A549 (cell line): Measurements from ENCODE around the gene CMTM5. TPM values are rescaled to one million over a fixed set of nuclear protein-coding genes. Genes with fewer than 3 reads are reported as not detected.
A peak's percentile ranks its signal among the peaks of the same experiment; 100 is the strongest.

ENCODE experiments used
- ATAC-seq, 2 experiments: fragments of 200-7000 bp in 1 of 2; fragments of >200 bp in 1 of 2; cut with Nextera tagmentation in 1 of 2; cut with Tn5 transposase in 1 of 2; 3 replicates each; pipeline versions ENCODE4 v1.8.0 to v1.9.1; 2018 to 2020; ENCODE audit warnings: mild to moderate bottlenecking in 1 of 2, moderate library complexity in 1 of 2
- CTCF ChIA-PET: fragments of 300-600 bp; sonication (Branson Sonifier 250); formaldehyde crosslinking; extraction: SDS; loops from one replicate; lab custom pipeline; 2021; ENCODE audit warnings: antibody characterized with exemption, inconsistent platforms; lab: Yijun Ruan, JAX
- POLR2A ChIA-PET: fragments of 350-600 bp; formaldehyde crosslinking; extraction: SDS; loops from one replicate; lab custom pipeline; 2021; ENCODE audit warnings: antibody characterized with exemption, inconsistent platforms; lab: Yijun Ruan, JAX
- DNase-seq, 2 experiments: peaks; one replicate each; pipeline versions ENCODE4 v3.0.0 to v3.0.0-alpha.2; 2011 to 2016; ENCODE audit warnings: low read depth in 1 of 2, low spot score in 1 of 2
- FAIRE-seq: peaks from 2 replicates; lab custom pipeline; 2011; peaks lifted over from hg19 to GRCh38; lab: Jason Lieb, UNC
- H3K27ac ChIP-seq, 2 experiments: fragments of >200 bp; sonication (Bioruptor Twin); formaldehyde crosslinking; 3 replicates each; pipeline ENCODE4 v1.5.1; 2016 to 2017
- H3K4me1 ChIP-seq: fragments of >200 bp; sonication (Bioruptor Twin); formaldehyde crosslinking; 3 replicates; pipeline ENCODE4 v1.6.1; 2016
- H3K4me2 ChIP-seq: fragments of >200 bp; sonication (Bioruptor Twin); formaldehyde crosslinking; 3 replicates; pipeline ENCODE4 v1.6.1; 2016
- H3K4me3 ChIP-seq: fragments of >200 bp; sonication (Bioruptor Twin); formaldehyde crosslinking; 3 replicates; pipeline ENCODE4 v1.5.1; 2016
- H3K9me3 ChIP-seq: fragments of >200 bp; sonication (Bioruptor Twin); formaldehyde crosslinking; 3 replicates; pipeline ENCODE4 v1.6.1; 2016
- BCL3 ChIP-seq: fragments of >200 bp; sonication (Bioruptor Twin); formaldehyde crosslinking; IDR thresholded peaks from 3 replicates; pipeline ENCODE4 v1.6.1; 2016
- CHD2 ChIP-seq: fragments of 150-350 bp; IDR thresholded peaks from 2 replicates; pipeline ENCODE4 v1.6.1; 2014; ENCODE audit warnings: low read length; ENCODE audit not compliant: partially characterized antibody
- CTCF ChIP-seq: fragments of >200 bp; sonication (Bioruptor Twin); formaldehyde crosslinking; IDR thresholded peaks from 3 replicates; pipeline ENCODE4 v1.5.1; 2016
- E2F6 ChIP-seq: IDR thresholded peaks from 2 replicates; pipeline ENCODE4 v1.6.1; 2012; ENCODE audit warnings: low read depth, borderline replicate concordance
- EHF ChIP-seq: fragments of 250-450 bp; sonication (Bioruptor Pico); IDR thresholded peaks from 2 replicates; pipeline ENCODE4 v1.5.0; 2020; ENCODE audit warnings: mild to moderate bottlenecking
- EHMT2 ChIP-seq: fragments of 200-600 bp; sonication (generic); IDR thresholded peaks from 2 replicates; pipeline ENCODE4 v1.6.1; 2016; ENCODE audit warnings: antibody characterized with exemption, low read depth, mild to moderate bottlenecking, moderate library complexity
- ELK1 ChIP-seq: fragments of 150-350 bp; IDR thresholded peaks from 2 replicates; pipeline ENCODE4 v1.6.1; 2014; ENCODE audit warnings: low read depth, mild to moderate bottlenecking, low read length
- EP300 ChIP-seq, 2 experiments: fragments of >200 bp; sonication (Bioruptor Twin); formaldehyde crosslinking; IDR thresholded peaks; 2 replicates in 1 of 2; 3 replicates in 1 of 2; pipeline ENCODE4 v1.6.1; 2016 to 2017
- FOSB ChIP-seq: fragments of 250-450 bp; sonication (Bioruptor Pico); IDR thresholded peaks from 2 replicates; pipeline ENCODE4 v1.5.0; 2020; ENCODE audit warnings: mild to moderate bottlenecking, moderate library complexity
- FOSL2 ChIP-seq, 2 experiments: fragments of 450-650 bp in 1 of 2; fragments of >200 bp in 1 of 2; sonication (Bioruptor Twin) in 1 of 2; formaldehyde crosslinking; IDR thresholded peaks; 2 replicates each; pipeline versions ENCODE4 v1.5.0 to v1.6.1; 2016 to 2020; ENCODE audit warnings: mild to moderate bottlenecking in 1 of 2, moderate library complexity in 1 of 2
- GATA3 ChIP-seq: IDR thresholded peaks from 2 replicates; pipeline ENCODE4 v1.6.1; 2012; ENCODE audit warnings: borderline replicate concordance
- HES2 ChIP-seq: fragments of >200 bp; sonication (Bioruptor Twin); formaldehyde crosslinking; IDR thresholded peaks from 2 replicates; pipeline ENCODE4 v1.6.1; 2016
- HEYL ChIP-seq: fragments of 250-450 bp; sonication (Bioruptor Pico); IDR thresholded peaks from 2 replicates; pipeline ENCODE4 v1.8.0; 2021; ENCODE audit warnings: mild to moderate bottlenecking, moderate library complexity
- HOXA7 ChIP-seq: fragments of 250-450 bp; sonication (Bioruptor Pico); IDR thresholded peaks from 2 replicates; pipeline ENCODE4 v1.5.0; 2020; ENCODE audit warnings: mild to moderate bottlenecking, moderate library complexity
- JUN ChIP-seq, 2 experiments: fragments of >200 bp; sonication (Bioruptor Twin); formaldehyde crosslinking; IDR thresholded peaks; 2 replicates in 1 of 2; 3 replicates in 1 of 2; pipeline ENCODE4 v1.6.1; 2016 to 2017
- MYC ChIP-seq: IDR thresholded peaks from 2 replicates; pipeline ENCODE4 v1.6.1; 2012; ENCODE audit warnings: mild to moderate bottlenecking, inconsistent platforms, low read length, improper control_type of control experiment, borderline replicate concordance
- NR3C1 ChIP-seq: fragments of >200 bp; sonication (Bioruptor Twin); formaldehyde crosslinking; IDR thresholded peaks from 3 replicates; pipeline ENCODE4 v1.6.1; 2017
- POLR2A ChIP-seq: IDR thresholded peaks from 2 replicates; pipeline ENCODE4 v1.6.1; 2012; ENCODE audit warnings: mild to moderate bottlenecking, low read length
- POLR2AphosphoS2 ChIP-seq: conservative IDR thresholded peaks from 2 replicates; pipeline ENCODE4 v1.6.1; 2012; ENCODE audit warnings: low read length, improper control_type of control experiment, inconsistent platforms
- RAD21 ChIP-seq, 2 experiments: fragments of >200 bp in 1 of 2; sonication (Bioruptor Twin) in 1 of 2; formaldehyde crosslinking in 1 of 2; IDR thresholded peaks in 1 of 2; conservative IDR thresholded peaks in 1 of 2; 2 replicates in 1 of 2; 3 replicates in 1 of 2; pipeline ENCODE4 v1.6.1; 2012 to 2018; ENCODE audit warnings: inconsistent platforms in 1 of 2
- RARB ChIP-seq: fragments of 250-450 bp; sonication (Bioruptor Pico); IDR thresholded peaks from 2 replicates; pipeline ENCODE4 v1.8.0; 2021; ENCODE audit warnings: mild to moderate bottlenecking, moderate library complexity
- RCOR1 ChIP-seq: fragments of 150-350 bp; IDR thresholded peaks from 2 replicates; pipeline ENCODE4 v1.6.1; 2014; ENCODE audit warnings: antibody characterized with exemption, low read length, low read depth
- RNF2 ChIP-seq: fragments of 200-600 bp; sonication (generic); IDR thresholded peaks from 2 replicates; pipeline ENCODE4 v1.6.1; 2016; ENCODE audit warnings: low read depth, mild to moderate bottlenecking, antibody characterized with exemption, moderate library complexity, borderline replicate concordance
- SMC3 ChIP-seq: fragments of >200 bp; sonication (Bioruptor Twin); formaldehyde crosslinking; IDR thresholded peaks from 3 replicates; pipeline ENCODE4 v1.6.1; 2018; ENCODE audit warnings: inconsistent platforms
- SREBF2 ChIP-seq: fragments of 450-650 bp; IDR thresholded peaks from 2 replicates; pipeline ENCODE4 v1.6.1; 2014; ENCODE audit warnings: mild to moderate bottlenecking, moderate library complexity
- TFCP2L1 ChIP-seq: fragments of 250-450 bp; sonication (Bioruptor Pico); IDR thresholded peaks from 2 replicates; pipeline ENCODE4 v1.5.0; 2021; ENCODE audit warnings: mild to moderate bottlenecking
- USF2 ChIP-seq: fragments of 450-650 bp; IDR thresholded peaks from 2 replicates; pipeline ENCODE4 v1.6.1; 2014; ENCODE audit warnings: antibody characterized with exemption
- ZFP36 ChIP-seq: fragments of 450-650 bp; IDR thresholded peaks from 2 replicates; pipeline ENCODE4 v1.6.1; 2014; ENCODE audit warnings: borderline replicate concordance; ENCODE audit not compliant: partially characterized antibody
- ZNF302 ChIP-seq: fragments of 250-450 bp; sonication (Bioruptor Pico); IDR thresholded peaks from 2 replicates; pipeline ENCODE4 v1.9.0; 2021; ENCODE audit warnings: inconsistent platforms, mild to moderate bottlenecking, moderate library complexity
- WGBS: methylation state at CpG from one replicate; pipeline ENCODE4 v1.1.6; 2017; ENCODE audit errors: missing lambda C conversion rate; 5-methylcytosine and 5-hydroxymethylcytosine counted together
- polyA plus RNA-seq, 4 experiments: library from polyadenylated mRNA; depleted of rRNA in 3 of 4; stranded (reverse); fragments of >200 nt; fragmentation: RNase III in 1 of 4; extraction: RNeasy Plus Mini Kit Qiagen cat#74134 plus additional on column Dnase treatment in 1 of 4; gene quantifications; 2 replicates in 3 of 4; 3 replicates in 1 of 4; pipeline ENCODE4 v1.2.3, GENCODE V29; 2011 to 2017

The CMTM5 gene
- polyA plus RNA-seq, 2 of the 4 experiments (the other 2 are of a cell fraction) = not detected

- POLR2A ChIA-PET = no interaction called here
- TF ChIP-seq TFCP2L1 (CRISPR knock-in tag) (no peak), GATA3 (no peak), FOSB (CRISPR knock-in tag) (no peak), POLR2AphosphoS2 (no peak), JUN (IDR thresholded peaks at IDR 0.05) (no peak), HES2 (no peak), SREBF2 (no peak), ZFP36 (no peak), BCL3 (no peak), CTCF (peak; percentile 91), CHD2 (no peak), FOSL2 (IDR thresholded peaks at IDR 0.05) (no peak), FOSL2 (CRISPR knock-in tag; IDR thresholded peaks at IDR 0.05) (peak; percentile 36; the same call in 1 of the 2 replicates), EHF (CRISPR knock-in tag) (no peak), POLR2A (no peak), RCOR1 (no peak), HEYL (CRISPR knock-in tag) (no peak), ELK1 (no peak), RAD21 (conservative IDR thresholded peaks at IDR 0.05 in 1 of 2, IDR thresholded peaks at IDR 0.05 in 1 of 2) (peak; percentile 78 to 89), SMC3 (peak; percentile 80), NR3C1 (no peak)
- TF ChIP-seq, all 56 proteins: peak for 4
- Histone ChIP-seq H3K4me3 (no peak overlapping the region), H3K4me1 (peaks cover 10% of the 10 kb centered on the region), H3K9me3 (no peaks in the 10 kb centered on the region), H3K27ac (no peak overlapping the region), H3K4me2 (no peak overlapping the region)
- CTCF ChIA-PET = interaction anchor here (0.8 to 14.7 kb wide), 20 partner anchors 10 to 233 kb away, joined by 3 to 186 read pairs (median 4); partner anchors contain the start of genes BCL2L2, CMTM5 and SLC22A17
- FAIRE-seq (no peak), ATAC-seq (peak; percentile 82 to 84), DNase-seq (peak; percentile 79 to 85)
- WGBS = 32% methylated on average over 4 of the region's 4 CpGs
Observed at GRCh38 chr14:23327947-23328744, 48.7 kb upstream of the CMTM5 start.

GRCh38 chr14:23335623-23336022 is 41.2 kb upstream of the CMTM5 start:
- no peaks in the 10 kb centered on the region for H3K4me1 ChIP-seq
- POLR2A ChIA-PET = interaction anchor here (1.3 kb wide), 1 partner anchor 15 kb away, joined by 3 read pairs; the partner anchor contains the start of gene PABPN1
- H3K9me3 ChIP-seq = peaks cover 24% of the 10 kb centered on the region
- CTCF ChIA-PET = interaction anchor here (1.2 to 14.7 kb wide), 4 partner anchors 9 to 44 kb away, joined by 3 to 186 read pairs (median 8); partner anchors contain the start of gene CMTM5
- ATAC-seq = no peak
- no peak overlapping the region for H3K27ac ChIP-seq
- DNase-seq = no peak
- TF ChIP-seq CHD2 (no peak), RNF2 (no peak), GATA3 (no peak), POLR2AphosphoS2 (no peak), ZNF302 (CRISPR knock-in tag) (no peak), EHMT2 (no peak), RCOR1 (no peak), HEYL (CRISPR knock-in tag) (no peak), E2F6 (no peak), SMC3 (no peak), BCL3 (no peak), HOXA7 (CRISPR knock-in tag) (no peak), RARB (CRISPR knock-in tag) (no peak), EP300 (IDR thresholded peaks at IDR 0.05) (no peak), USF2 (no peak), MYC (no peak), FOSB (CRISPR knock-in tag) (no peak), EHF (CRISPR knock-in tag) (no peak)
- 45% methylated on average over 5 of the region's 5 CpGs for WGBS
- H3K4me2 ChIP-seq = no peak overlapping the region
- no peak overlapping the region for H3K4me3 ChIP-seq
- FAIRE-seq = no peak
